ENCODE data around the gene C1QTNF12.

The C1QTNF12 gene, protein sequence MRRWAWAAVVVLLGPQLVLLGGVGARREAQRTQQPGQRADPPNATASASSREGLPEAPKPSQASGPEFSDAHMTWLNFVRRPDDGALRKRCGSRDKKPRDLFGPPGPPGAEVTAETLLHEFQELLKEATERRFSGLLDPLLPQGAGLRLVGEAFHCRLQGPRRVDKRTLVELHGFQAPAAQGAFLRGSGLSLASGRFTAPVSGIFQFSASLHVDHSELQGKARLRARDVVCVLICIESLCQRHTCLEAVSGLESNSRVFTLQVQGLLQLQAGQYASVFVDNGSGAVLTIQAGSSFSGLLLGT

GRCh38 chr1:1246577-1247340 lies at the start of gene C1QTNF12:
Gene C1QTNF12, minus strand, starts transcription at chr1:1246722. Its CDS starts 32 bp downstream, at chr1:1246690.
- DNase-seq, result no peak

DNA sequence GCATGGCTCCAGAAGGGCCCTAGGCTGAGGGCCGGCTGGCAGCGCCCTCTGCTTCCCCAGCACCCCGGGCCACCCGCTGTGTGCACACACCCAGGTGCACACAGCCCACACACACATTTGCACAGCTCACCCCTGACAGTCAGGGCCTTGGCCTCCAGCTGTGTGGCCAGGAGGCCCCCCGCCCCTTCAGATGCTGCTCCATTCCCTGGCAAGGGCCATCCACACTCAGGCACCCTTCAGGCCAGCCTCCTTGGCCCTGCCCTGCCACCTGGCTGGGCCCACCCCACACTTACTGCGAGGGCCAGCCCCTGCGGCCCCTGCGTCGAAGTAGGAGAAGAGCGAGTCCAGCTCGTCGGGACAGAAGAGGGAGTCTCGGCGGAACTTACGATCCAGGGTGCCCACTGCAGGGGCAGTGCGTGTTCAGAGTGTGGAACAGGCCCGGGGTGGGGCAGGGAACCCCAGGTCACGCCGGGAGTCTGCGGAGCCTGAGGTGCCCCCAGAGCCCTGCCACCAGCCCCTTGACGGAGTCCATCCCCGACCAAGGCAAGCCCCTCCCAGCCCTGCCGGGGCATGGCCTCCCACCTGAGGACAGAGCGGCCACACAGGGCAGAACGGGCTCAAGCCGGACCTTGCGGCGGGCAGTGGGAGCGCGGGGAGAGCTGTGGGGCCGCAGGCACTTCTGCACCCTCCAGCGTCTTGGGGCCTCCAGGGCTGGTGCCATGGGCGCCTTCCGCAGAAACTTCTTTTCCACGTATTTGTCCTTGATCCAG lies 48.8 kb upstream of the C1QTNF12 start:
- DNase-seq, result no peak

GRCh38 chr1:1294250-1294890 lies 47.8 kb upstream of the C1QTNF12 start:
- no peak for DNase-seq

GRCh38 chr1:1293263-1294249 lies 47.0 kb upstream of the C1QTNF12 start:
- no peak for DNase-seq

GRCh38 chr1:1292851-1293250 lies 46.3 kb upstream of the C1QTNF12 start:
- no peak for DNase-seq

GRCh38 chr1:1292442-1292779 lies 45.9 kb upstream of the C1QTNF12 start:
- DNase-seq, result no peak

DNA sequence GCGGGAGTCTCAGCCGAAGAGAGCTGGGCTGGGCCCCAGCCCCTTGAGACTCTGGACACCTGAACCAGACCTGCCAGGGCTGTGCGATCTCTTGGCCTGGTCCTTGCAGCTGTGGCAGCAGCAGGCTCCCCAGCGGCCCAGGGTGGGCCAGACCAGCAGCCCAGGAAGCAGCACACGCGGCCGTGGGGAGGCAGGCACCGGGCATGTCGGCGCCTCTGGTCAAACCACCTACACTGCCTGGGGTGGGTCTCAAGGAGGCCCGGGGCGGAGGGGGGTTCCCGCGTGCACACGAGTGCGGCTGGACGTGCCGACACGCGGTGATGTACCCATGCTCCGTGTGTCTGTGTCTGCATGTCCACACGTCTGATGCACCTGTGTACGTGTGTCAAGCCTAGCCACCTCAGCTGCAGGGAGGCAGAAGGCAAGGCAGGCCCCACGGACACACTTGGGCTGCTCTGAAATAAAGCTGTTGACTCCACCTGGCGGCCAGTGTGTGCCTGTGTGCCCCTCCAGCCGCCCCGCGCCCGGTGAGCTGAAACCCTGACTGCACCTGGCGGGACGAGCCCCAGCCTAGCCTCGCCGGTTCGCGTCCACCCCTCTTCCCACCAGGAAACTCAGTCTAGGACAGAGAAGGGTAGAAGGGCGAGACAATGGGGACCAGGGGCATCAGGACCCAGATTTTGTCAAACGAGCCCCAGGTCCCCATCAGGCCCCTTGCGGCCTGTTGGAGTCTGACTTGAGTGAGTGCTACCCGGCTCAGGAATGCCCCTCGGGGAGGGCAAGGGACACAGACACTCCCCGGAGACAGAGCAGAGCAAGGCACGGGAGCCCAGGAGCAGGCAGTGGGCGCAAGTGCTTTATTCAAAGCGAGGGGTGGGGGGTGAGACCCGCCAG lies 45.3 kb upstream of the C1QTNF12 start:
- peak in 1 of 2 experiments; percentile 68 for DNase-seq

DNA sequence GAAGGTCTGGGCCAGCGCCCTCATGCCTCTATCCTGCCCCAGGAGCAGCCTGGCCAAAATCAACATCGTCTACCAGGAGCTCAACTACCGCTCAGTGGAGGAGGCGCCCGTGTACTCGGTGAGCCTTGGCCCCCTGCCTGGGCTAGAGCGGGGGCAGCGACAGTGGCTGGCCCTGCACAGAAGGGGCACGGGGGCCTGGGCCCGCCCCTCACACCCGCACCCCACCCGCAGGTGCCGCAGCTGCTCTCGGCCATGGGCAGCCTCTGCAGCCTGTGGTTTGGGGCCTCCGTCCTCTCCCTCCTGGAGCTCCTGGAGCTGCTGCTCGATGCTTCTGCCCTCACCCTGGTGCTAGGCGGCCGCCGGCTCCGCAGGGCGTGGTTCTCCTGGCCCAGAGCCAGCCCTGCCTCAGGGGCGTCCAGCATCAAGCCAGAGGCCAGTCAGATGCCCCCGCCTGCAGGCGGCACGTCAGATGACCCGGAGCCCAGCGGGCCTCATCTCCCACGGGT lies 44.6 kb upstream of the C1QTNF12 start:
- DNase-seq, result no peak

GRCh38 chr1:1290238-1290731 lies 43.8 kb upstream of the C1QTNF12 start:
- DNase-seq, result peak in 1 of 2 experiments; percentile 59

GRCh38 chr1:1287288-1288110 lies 41.0 kb upstream of the C1QTNF12 start:
- DNase-seq, result no peak

DNA sequence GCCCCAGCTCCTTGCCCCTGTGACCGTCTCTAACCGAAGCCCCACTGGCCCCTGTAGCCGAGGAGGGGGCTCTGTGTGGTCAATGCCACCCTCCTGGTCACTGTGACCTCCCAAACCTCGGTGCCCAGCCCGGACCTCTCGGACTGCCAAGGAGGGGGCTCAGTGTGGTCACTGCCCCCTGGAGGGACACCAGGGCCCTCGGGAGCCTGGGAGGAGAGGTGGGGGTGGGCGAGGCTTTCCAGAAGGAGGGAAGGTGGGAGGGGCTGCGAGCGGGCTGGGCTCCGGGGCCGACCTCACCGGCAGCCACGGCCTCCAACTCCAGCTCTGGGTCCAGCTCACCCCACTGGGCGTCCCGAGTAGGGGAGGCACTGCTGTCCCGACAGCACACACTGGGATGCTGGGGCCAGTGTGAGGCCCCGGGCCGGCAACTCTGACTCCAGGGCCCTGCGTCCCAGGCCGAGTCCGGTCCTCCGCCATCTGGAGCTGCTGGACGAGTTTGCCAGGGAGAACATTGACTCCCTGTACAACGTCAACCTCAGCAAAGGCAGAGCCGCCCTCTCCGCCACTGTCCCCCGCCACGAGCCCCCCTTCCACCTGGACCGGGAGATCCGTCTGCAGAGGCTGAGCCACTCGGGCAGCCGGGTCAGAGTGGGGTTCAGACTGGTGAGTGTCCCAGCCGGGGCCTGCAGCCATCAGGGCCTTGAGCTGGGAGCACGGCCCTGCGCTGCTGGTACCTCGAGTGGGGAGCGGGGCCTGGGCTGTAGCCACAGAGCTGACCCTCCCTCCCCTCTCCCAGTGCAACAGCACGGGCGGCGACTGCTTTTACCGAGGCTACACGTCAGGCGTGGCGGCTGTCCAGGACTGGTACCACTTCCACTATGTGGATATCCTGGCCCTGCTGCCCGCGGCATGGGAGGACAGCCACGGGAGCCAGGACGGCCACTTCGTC lies 40.1 kb upstream of the C1QTNF12 start:
- no peak for DNase-seq

GRCh38 chr1:1285611-1286311 lies 39.2 kb upstream of the C1QTNF12 start:
- no peak for DNase-seq

GRCh38 chr1:1285102-1285571 lies 38.6 kb upstream of the C1QTNF12 start:
- no peak for DNase-seq

- no peak for DNase-seq
These were observed 37.9 kb upstream of the C1QTNF12 start for GRCh38 chr1:1284221-1285101.

- DNase-seq, result peak in 1 of 2 experiments; percentile 33
These were observed 37.3 kb upstream of the C1QTNF12 start for GRCh38 chr1:1283821-1284220.

- DNase-seq, result no peak
These were observed 36.5 kb upstream of the C1QTNF12 start for GRCh38 chr1:1282998-1283397.
